M059J (cell line): ENCODE measurements around the gene BTRC. TPM values are rescaled to one million over a fixed set of nuclear protein-coding genes. Genes with fewer than 3 reads are reported as not detected.
A peak's percentile ranks its signal among the peaks of the same experiment; 100 is the strongest.
"Not testable (repeated sequence)": the region's sequence is repeated elsewhere in the genome, so short reads cannot be mapped to it uniquely, and the experiment has no call there.

Experiments
- DNase-seq: peaks from one replicate; pipeline ENCODE4 v3.0.0-alpha.2; 2012; ENCODE audit warnings: low read depth
- total RNA-seq: library from RNA; depleted of rRNA; stranded (reverse); fragments of >200 nt; shearing (Covaris generic); gene quantifications from 2 replicates; pipeline ENCODE4 v1.2.3, GENCODE V29; 2014

BTRC gene
- total RNA-seq, 1 experiment from 2014 or later: 11.4 TPM

DNA sequence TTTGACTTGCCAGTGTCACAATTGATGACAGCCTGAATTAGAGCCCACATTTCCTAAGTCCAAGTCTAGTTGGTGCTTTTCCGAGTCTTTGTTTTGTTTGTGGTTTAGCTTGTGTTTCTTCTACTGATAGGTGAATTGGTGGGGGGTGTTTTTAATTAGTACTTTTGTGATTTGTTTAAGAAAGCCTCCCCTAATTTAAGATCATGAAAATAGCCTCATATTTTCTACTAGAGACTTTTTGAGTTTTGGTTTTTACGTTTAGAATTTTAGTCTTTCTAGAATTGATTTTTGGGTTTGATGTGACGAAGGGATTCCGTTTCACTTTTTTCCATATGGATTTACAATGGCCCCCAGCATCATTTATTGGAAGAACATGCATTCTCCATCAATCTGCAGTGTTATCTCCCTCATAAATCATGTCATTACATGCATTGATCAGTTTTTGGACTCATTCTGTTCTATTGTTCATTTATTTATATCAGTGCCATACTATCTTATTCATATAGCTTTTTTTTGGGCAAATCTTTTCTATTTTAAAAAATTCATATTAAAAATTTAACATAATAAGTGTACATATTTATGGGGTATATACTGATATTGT is 32.8 kb downstream of the BTRC start:
- no peak for DNase-seq

DNA sequence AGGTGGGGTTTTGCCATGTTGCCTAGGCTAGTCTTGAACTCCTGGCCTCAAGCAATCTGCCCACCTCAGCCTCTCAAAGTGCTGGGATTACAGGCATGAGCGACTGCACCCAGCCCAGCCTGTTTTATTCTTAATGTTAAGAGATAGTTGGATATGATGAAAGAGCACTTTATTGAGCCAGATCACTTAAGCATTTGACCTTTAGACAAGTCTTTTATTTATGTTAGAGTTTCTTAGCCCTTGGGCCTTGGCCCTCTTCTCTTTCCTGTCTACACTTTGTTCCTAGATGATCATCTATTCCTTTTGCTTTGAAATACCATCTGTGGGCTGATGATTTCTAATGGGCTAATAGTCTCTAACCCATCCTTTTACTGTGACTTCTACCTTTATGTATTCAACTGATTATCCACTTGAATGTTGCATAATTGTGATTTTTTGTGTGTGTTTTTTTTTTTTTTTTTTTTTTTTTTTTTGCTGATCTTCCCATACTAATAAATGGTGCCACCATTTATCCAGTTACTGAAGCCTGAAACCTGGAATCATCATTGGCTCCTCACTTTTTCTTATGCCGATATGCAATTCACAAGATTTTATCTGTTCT is 34.8 kb downstream of the BTRC start:
- DNase-seq: peak; percentile 36

DNA sequence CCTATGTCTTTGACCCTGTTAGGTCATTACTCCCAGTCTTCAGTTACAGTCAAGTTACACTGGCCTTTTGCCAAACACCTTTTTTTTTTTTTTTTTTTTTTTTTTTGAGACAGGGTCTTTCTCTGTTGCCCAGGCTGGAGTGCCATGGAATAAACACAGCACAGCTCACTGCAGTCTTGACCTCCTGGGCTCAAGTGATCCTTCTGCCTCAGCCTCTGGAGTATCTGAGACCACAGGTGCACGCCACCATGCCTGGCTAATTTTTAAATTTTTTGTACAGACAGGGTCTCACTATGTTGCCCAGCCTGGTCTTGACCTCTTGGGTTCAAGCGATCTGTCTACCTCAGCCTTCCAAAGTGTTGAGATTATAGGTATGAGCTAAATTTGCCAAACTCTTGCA is 35.6 kb downstream of the BTRC start:
- DNase-seq: not testable (repeated sequence)

DNA sequence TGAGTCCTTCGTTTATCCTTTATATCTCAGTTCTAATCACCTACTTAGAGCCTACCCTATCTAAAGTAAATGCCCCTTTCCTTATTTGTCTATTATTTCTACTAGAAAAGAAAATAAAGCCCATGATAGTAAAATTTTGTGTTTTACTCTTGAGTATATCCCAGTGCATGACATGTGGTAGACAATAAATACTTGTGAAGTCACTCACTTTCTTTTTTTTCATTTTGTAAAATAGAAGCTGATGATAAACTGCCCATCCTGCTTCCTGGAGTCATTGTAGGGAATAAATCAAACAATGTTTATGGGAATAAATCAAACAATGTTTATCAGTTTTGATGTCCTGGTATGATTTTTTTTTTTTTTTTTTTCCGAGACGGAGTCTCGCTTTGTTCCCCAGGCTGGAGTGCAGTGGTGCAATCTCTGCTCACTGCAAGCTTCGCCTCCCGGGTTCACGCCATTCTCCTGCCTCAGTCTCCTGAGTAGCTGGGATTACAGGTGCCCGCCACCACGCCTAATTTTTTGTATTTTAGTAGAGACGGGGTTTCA is 36.1 kb downstream of the BTRC start:
- DNase-seq: peak; percentile 15

DNA sequence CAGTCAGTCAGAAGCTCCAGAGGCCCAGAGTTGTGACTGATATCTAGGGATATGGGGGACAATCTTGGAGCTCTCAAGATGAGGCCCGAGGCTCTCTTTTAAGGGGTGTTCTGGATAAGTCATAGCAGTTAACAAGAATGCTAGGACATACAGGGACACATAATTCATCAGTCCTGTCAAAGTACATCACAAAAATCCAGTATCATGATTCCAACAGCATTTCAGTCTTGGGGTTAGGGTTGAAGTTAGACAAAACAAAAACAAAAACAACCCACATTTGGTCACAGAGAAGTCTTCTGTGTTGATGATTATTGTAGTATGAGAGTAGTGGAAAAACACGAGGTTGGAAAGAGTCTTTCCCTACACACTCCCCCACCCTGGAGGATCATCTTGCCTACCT is 39.4 kb downstream of the BTRC start:
- DNase-seq: no peak

DNA sequence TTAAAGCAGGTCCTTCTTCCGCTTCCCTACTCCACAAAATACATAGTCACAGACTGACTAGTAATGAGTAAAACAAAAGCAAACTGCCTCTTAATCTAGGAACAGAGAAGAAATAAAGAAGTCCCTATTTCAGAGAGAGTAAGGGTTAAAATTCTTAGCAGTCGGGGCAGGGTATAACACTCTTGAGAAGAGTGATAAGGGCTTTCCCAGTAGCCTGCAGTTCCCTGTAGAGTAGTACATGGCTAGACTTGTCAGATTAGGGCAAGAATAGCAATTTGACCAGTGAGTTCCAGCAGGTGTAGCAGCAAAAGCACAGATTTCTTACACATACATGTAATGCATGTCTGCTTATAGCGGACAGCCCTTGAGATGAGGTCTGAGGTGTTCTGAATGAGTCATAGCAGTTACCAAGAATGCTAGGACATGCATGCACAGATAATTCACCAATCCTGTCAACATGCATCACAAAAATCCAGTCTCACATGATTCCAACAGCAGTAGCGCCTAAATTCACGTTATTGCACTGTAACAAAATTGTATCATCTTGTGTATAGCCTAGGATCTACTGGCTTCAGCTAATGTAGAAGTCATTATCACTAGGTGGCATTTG is 40.7 kb downstream of the BTRC start:
- no peak for DNase-seq

DNA sequence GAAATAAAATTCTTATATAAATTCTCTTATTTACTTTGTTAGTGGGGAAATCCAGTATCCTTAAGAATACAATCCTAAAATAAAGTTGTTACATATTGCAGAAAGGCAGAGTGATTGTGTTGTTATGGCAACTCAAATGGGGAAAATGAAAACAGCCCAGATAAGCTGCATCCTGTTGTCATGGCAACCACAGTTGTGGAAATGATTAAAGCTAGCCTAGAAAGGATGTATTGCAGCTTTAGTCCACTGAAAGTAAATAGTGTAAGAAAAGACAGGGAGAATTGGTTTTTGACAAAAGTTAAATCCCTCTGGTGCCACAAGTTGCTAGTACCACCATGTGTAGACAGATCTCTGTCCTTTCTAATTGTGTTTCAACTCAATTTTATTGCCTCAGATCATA is 43.2 kb downstream of the BTRC start:
- peak; percentile 76 for DNase-seq

DNA sequence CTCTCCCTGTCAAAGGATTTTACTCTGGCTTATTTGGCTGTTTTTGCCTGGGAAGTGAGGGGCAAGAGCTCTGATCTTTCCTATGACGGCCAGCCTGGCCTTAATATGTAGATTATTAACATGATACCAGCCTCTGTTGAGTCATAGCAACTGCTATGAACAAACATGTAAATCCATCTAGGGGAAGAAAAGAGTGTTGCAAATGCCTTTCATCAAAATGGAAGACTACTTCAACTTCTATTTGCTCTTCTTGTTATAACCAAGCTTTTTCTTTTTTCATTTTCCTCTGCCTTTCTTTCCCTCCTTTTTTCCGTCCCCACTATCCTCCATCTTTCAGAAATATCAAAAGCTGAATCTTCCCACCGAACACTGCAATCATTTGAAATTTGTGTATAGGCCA is 46.6 kb downstream of the BTRC start:
- no peak for DNase-seq

DNA sequence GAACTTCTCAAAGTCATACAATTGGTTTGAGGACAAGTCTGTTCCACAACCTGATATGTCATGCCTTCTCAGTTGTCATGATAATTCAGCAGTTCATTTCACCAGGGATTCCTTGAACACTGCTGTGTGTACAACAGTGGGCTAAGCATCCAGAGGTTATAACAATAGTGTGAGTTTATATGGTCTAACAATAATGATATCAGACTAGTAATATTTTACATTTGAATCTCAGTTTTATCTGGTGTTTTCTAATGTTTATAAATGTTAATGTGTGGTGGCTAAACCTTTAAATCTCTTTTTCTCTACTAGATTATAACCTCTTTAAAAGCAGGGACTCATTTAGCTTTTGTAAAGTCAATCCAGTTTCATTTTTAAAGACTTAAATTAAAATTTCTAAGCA is 48.7 kb downstream of the BTRC start:
- DNase-seq: no peak

DNA sequence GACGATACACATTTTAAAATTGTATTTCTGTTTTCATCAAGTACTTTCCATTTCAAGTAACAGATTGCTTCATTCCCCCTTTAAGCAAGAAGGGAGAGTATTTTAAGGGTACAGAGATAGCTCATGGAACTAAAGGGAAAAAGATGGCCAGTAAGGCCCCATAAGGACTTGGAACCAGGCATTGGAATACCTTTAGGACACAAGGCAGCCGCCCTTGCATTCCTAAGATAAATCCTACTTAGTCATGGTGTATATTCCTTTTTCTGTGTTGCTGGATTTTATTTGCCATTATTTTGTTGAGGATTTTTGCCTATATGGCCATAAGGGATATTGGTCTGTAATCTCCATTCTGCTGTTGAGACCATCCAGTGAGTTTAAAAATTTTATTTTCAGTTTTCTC is 49.2 kb downstream of the BTRC start:
- DNase-seq: no peak

DNA sequence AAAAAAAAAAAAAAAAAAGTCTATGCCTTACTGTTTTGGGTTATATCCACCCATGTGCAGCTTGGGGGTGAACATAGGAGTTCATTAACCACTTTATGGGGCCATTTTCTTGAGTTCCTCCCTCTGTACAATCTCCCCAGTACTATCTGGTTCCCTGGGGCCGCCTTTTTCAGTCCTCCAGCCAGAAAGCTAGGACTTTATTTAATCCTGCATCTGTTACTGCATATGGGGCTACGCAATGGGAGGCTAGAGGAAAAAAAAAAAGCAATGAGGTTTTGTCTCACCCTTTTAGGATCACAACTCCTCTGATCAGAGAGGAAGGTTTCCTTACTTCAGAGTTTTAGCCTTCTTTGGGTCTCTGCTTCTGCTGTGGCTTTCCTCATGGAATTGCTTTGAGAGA is 51.0 kb downstream of the BTRC start:
- no peak for DNase-seq

DNA sequence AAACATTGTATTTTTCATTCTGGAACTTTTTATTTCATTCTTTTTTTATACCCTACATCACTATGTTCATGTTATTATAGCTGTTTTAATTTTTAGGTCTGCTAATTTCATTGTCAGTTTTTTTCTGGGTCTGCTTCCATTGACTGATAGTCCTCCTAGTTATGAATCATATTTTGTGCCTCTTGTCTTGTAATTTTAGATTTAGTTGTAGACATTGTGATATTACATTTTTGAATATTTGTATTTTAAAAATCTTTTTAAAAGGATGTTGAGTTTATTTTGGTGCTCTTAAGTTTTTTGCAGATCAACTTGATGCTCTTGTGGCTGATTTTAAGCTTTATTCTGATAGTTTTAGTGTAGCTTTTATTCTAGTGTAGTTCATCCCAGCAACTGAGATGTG is 57.6 kb downstream of the BTRC start:
- DNase-seq: no peak

DNA sequence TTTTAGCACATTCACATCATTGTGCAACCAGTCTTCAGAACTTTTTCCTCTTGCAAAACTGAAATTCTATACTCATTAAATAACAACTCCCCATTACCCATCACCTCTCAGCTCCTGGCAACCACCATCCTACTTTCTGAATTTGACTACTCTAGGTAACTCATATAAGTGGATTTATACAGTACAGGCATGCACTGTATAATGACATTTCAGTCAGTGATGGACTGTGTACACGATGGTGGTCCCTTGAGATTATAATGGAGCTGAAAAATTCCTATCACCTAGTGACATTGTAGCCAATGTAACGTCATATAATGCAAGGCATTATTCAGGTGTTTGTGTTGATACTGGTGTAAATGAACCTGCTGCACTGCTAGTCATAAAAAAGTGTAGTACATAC is 60.1 kb downstream of the BTRC start:
- DNase-seq: no peak

DNA sequence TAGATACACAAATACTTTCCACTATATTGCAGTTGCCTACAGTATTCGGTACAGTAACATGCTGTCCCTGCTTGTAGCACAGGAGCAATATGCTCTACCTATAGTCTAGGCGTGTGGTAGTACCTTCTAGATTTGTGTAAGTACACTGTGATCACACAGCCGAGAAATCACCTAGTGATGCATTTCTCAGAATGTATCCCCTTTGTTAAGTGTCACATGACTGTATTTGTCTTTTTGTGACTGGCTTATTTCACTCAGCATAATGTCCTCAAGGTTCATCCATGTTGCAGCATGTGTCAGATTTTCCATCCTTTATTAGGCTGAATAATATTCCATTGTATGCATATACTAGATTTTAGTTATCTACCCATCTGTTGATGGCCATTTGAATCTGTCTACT is 61.9 kb downstream of the BTRC start:
- no peak for DNase-seq

DNA sequence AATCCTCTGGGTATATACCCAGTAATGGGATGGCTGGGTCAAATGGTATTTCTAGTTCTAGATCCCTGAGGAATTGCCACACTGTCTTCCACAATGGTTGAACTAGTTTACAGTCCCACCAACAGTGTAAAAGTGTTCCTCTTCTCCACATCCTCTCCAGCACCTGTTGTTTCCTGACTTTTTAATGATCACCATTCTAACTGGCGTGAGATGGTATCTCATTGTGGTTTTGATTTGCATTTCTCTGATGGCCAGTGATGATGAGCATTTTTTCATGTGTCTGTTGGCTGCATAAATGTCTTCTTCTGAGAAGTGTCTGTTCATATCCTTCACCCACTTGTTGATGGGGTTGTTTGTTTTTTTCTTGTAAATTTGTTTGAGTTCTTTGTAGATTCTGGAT is 68.0 kb downstream of the BTRC start:
- DNase-seq: not testable (repeated sequence)

DNA sequence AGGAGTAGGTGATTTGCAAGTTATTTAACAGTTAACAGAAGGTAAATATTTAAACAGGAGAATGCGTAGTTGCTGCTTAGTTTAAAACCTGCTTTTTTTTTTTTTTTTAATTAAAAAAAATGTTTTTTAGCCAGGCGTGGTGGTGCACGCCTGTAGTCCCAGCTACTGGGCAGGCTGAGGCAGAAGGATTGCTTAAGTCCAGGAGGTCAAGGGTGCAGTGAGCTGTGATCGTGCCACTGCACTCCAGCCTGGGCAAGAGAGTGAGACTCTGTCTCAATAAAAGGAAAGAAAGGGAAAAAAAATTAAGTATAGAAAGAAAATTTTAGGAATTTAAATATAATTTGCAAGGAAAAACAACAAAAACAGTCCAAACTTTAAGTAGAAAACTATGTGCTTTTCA is 71.6 kb downstream of the BTRC start:
- DNase-seq: no peak

DNA sequence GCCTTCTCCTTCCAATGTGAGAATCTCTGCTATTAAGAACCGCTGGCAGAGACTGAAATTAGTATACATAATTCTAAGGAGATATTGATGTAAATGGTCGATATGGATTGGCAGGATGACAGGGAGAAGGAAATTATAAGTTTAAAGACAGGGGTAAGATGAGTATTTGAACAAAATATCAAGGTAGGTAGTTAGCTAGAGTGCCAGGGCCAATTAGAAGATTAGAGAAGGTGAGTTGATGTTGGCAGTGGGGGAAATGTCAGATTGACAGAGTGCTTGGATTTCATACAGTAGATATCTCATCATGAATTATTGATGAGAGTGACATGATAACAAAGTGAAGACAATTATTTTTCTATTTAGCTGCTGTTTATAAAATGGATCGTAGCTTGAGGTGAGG is 74.1 kb downstream of the BTRC start:
- no peak for DNase-seq

DNA sequence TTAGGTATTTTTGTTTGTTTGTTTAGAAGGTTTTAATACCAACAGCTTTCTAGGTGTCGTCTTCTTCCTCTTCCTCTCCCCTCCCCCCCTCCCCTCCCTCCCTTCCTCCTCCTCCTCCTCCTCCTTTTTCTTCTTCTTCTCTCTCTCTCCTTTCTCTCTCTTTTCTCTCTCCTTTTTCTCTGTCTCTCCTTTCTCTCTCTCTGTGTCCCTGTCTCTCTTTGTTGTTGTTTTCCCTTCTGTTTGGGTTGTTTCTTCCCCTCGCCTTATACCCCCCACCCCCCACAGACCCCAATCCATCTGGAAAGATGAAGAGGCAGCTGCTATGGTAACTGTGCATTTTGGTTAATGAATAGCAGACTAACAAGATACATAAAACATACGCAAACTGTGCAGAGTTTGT is 75.5 kb downstream of the BTRC start:
- DNase-seq: no peak

DNA sequence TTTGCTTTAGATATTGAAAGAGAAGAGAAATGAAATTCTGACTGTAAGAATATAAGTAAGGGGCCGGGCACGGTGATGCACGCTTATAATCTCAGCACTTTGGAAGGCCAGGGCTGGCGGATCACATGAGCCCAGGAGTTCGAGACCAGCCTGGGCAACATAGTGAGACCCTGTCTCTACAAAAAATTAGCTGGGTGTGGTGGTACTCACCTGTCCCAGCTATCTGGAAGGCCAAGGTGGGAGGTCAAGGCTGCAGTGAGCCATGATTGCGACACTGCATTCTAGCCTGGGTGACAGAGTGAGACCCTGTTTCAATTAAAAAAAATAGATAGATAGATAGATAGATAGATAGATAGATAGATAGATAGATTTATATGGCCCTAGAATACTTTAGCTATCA is 82.3 kb downstream of the BTRC start:
- DNase-seq: no peak

DNA sequence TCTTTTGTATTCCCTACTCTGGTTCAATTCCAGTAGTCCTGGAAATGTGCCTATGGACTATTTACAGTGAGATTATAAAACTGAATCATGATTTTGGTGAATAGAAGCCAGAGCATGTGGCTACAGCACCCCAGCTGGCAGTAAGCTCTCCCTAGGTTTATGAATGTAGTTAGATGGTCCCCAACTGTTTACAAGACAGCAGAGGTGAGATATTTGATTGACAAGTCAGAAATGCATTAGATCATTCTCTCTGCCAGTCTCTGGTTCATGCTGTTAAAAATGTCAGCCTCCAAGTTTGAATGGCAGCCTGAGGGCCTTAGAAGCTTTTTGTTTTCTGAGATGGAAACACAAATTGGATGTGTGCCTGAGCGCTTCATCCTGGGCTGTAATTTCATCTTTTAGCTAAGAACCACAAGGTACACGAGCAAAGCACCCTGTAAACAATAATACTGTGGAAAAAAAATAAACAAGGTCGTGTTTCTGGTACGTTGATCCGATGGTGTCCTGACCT is 85.0 kb downstream of the BTRC start:
- no peak for DNase-seq

DNA sequence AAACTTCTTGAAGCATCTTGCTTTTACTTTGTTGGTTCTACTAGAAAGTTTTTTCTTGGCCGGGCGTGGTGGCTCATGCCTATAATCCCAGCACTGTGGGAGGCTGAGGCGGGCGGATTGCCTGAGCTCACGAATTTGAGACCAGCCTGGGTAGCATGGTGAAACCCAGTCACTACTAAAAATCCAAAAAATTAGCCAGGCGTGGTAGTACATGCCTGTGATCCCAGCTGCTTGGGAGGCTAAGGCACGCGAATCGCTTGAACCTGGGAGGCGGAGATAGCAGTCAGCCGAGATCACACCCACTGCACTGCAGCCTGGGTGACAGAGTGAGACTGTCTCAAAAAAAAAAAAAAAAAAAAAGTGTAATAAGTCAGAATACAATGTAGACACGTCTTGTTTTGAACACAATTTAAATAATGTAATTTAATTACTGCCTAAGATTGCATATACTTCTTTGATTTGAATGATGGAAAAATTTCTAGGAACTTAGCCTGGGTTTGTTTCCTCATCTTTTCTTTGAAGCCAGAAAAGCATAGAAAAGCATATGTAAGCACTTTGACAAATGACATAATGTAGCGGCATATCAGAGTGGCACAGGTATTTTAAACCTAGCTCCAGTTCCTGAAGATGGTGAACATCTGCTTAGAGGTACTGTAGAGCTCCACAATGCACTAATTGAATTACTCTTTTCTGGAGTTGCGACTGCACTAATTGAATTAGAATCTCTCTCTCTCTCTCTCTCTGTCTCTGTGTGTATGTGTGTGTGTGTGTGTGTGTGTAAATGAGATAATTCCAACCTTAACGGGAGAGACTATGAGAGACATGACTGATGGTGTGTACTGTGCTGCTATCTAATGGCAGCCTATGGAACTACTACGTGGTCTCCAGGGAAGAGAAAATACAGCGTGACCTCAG is 87.8 kb downstream of the BTRC start:
- peak; percentile 70 for DNase-seq

DNA sequence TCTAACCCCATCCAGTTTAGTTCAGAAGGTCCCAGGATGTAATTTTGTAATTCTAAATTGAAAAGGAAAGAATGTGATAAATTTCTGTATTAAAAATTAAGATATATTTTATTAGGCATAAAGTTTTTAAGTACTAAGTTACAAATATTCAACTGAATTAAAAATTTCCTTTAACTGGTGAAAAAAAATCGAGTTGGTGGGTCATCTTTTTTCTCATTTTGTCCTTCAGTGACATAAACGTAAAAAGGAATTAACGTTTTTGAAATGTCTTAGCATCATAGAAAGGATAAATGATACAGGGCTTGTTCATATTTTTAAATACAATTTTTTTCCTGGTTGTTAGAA is 88.5 kb downstream of the BTRC start:
- DNase-seq: no peak
